IMR-90 (cell line): Measurements from ENCODE around the gene STAT3.

ENCODE experiments used
- MAFK ChIP-seq: IDR thresholded peaks from 2 replicates; pipeline ENCODE4 v1.6.1; 2012; ENCODE audit warnings: low read depth, low read length, improper control_type of control experiment
- RCOR1 ChIP-seq: IDR thresholded peaks from 2 replicates; pipeline ENCODE4 v1.6.1; 2012; ENCODE audit warnings: mild to moderate bottlenecking, low read length, improper control_type of control experiment; ENCODE audit not compliant: insufficient replicate concordance
- RFX5 ChIP-seq: IDR thresholded peaks from 2 replicates; pipeline ENCODE4 v1.8.0; 2012; ENCODE audit warnings: low read depth, mild to moderate bottlenecking, low read length, moderate library complexity
- TF ChIP-seq, protein P1 (sequence below): conservative IDR thresholded peaks from 2 replicates; pipeline ENCODE4 v1.5.1; 2012; ENCODE audit warnings: mild to moderate bottlenecking, low read depth, low read length, improper control_type of control experiment

- no peak for TF ChIP-seq RFX5
- no peak for TF ChIP-seq MAFK
- TF ChIP-seq, protein P1, sequence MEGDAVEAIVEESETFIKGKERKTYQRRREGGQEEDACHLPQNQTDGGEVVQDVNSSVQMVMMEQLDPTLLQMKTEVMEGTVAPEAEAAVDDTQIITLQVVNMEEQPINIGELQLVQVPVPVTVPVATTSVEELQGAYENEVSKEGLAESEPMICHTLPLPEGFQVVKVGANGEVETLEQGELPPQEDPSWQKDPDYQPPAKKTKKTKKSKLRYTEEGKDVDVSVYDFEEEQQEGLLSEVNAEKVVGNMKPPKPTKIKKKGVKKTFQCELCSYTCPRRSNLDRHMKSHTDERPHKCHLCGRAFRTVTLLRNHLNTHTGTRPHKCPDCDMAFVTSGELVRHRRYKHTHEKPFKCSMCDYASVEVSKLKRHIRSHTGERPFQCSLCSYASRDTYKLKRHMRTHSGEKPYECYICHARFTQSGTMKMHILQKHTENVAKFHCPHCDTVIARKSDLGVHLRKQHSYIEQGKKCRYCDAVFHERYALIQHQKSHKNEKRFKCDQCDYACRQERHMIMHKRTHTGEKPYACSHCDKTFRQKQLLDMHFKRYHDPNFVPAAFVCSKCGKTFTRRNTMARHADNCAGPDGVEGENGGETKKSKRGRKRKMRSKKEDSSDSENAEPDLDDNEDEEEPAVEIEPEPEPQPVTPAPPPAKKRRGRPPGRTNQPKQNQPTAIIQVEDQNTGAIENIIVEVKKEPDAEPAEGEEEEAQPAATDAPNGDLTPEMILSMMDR: no peak
- TF ChIP-seq RCOR1: no peak
Observed at GRCh38 chr17:42338427-42338985, 49.7 kb downstream of the STAT3 start.
